Right lobe of liver (tissue), 4 donors: ENCODE measurements around the gene OSBPL3.

ENCODE experiments used
- CTCF ChIP-seq, 4 donors: fragments of 200-600 bp in 3 of 4; fragments of 450-650 bp in 1 of 4; IDR thresholded peaks; one replicate each; pipeline versions ENCODE4 v1.5.1 to v1.8.0; 2016 to 2022; ENCODE audit warnings: antibody characterized with exemption in 4 of 4, mild to moderate bottlenecking in 2 of 4
- POLR2A ChIP-seq: fragments of 450-650 bp; IDR thresholded peaks from one replicate; pipeline ENCODE4 v1.6.1; 2017; ENCODE audit warnings: antibody characterized with exemption, mild to moderate bottlenecking
- donor health status: DM: no; HTN: no; CAD: no.
- donor health status: DM: no; HTN: no; CAD: no.
- donor health status: DM: no; HTN: yes; CAD: no.

DNA sequence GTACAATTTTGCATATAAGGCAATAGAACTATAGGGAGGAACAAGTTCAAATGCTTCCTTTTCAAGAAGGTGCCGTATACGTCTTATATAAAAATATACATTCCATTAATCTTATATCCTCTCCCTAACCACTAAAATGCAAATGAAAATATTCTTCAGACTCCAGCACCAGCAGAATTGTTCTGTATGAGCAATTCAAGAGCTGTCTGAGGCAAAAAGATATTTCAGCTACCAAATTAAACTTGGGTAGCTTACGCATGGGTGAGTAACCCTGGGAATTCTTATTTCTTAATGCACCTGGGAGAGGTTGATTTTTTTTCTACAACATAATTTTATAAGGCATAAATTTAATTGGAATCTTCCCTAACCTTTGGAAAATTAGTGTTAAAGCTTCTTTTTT lies 180.5 kb downstream of the OSBPL3 start:
- no peak for TF ChIP-seq CTCF (IDR thresholded peaks at IDR 0.05)
- TF ChIP-seq POLR2A = no peak
